K562 (cell line): ENCODE results near the gene PRDM15.

ENCODE experiments used
- EZH2 ChIP-seq: IDR thresholded peaks from 2 replicates; pipeline ENCODE4 v1.6.1; 2012; ENCODE audit warnings: low read depth, mild to moderate bottlenecking, inconsistent platforms, low read length, borderline replicate concordance
- FOXA1 ChIP-seq: fragments of 450-650 bp; IDR thresholded peaks from 2 replicates; pipeline ENCODE4 v1.6.1; 2016; ENCODE audit warnings: mild to moderate bottlenecking, borderline replicate concordance
- POLR2A ChIP-seq: fragments of 450-650 bp; conservative IDR thresholded peaks from 2 replicates; pipeline ENCODE4 v1.6.1; 2016

- no peak for TF ChIP-seq FOXA1
- TF ChIP-seq POLR2A: no peak
- TF ChIP-seq EZH2: no peak
These were observed 59.3 kb downstream of the PRDM15 start for GRCh38 chr21:41819856-41820281.
